Measurements from ENCODE around the gene SIL1. TPM values are rescaled to one million over a fixed set of nuclear protein-coding genes. Genes with fewer than 3 reads are reported as not detected.
"Not testable (repeated sequence)": the region's sequence is repeated elsewhere in the genome, so short reads cannot be mapped to it uniquely, and the experiment has no call there.

SIL1 gene
- total and polyA plus RNA-seq, 5 donors from 2014 or later = 9.8 to 12.3 (median 11.2) TPM

- Mint-ChIP-seq H3K9me3 (peaks cover 0 to 2% (median 0%) of the 10 kb centered on the region in 7 donors), H3K36me3 (peaks cover 7% of the 10 kb centered on the region), H3K4me1 (no peaks in the 10 kb centered on the region), H3K27me3 (no peaks in the 10 kb centered on the region), H3K27ac (no peak overlapping the region), H3K4me3 (no peak overlapping the region)
- ATAC-seq (ENCODE audit: low read depth in 2 of 2) = no peak
- Histone ChIP-seq H3K27me3 (ENCODE audit: control insufficient read depth, insufficient read depth, low read length) (no peaks in the 10 kb centered on the region), H3K9me3 (ENCODE audit: control insufficient read depth in 2 of 2, low read length in 2 of 2) (no peaks in the 10 kb centered on the region), H3K27ac (ENCODE audit: insufficient read depth, low read length, poor library complexity, severe bottlenecking) (no peak overlapping the region), H3K36me3 (ENCODE audit: control insufficient read depth, insufficient read depth, low read length) (no peaks in the 10 kb centered on the region), H3K4me1 (ENCODE audit: control insufficient read depth, insufficient read depth, low read length, poor library complexity, severe bottlenecking) (no peaks in the 10 kb centered on the region), H3K4me3 (ENCODE audit: low read depth, low read length) (no peak overlapping the region)
- no peak for DNase-seq
These were observed 136.3 kb downstream of the SIL1 start for GRCh38 chr5:139061856-139062255.

- no peak overlapping the region for H3K27ac Mint-ChIP-seq
- no peaks in the 10 kb centered on the region for H3K36me3 ChIP-seq (ENCODE audit: control insufficient read depth, insufficient read depth, low read length)
These were observed 136.9 kb downstream of the SIL1 start for GRCh38 chr5:139061274-139061673.

DNA sequence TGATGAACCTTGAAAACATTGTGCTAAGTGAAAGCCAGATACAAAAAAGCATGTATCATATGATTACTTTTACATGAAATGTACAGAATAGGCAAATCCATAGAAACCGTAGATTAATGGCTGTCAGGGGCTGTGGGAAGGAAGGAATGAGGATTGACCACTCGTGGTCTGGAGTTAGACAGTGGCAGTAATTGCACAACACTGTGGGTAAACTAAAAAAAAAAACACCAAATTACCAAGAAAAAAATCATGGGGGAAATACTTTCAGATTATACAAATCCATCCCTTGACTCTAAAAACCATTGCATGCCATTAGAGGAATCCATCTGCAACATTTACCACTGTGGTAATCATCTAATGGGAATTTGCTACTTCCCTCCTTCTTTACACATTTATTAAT, 140.0 kb downstream of the SIL1 start:
- no peaks in the 10 kb centered on the region for H3K36me3 ChIP-seq (ENCODE audit: control insufficient read depth, insufficient read depth, low read length)
- H3K27me3 ChIP-seq (ENCODE audit: control insufficient read depth, insufficient read depth, low read length) = no peaks in the 10 kb centered on the region
- ATAC-seq (ENCODE audit: low read depth in 2 of 2) = no peak
- Mint-ChIP-seq H3K4me1 (no peaks in the 10 kb centered on the region), H3K27ac (no peak overlapping the region), H3K27me3 (no peaks in the 10 kb centered on the region), H3K4me3 (no peak overlapping the region), H3K9me3 (peaks cover 0 to 2% (median 0%) of the 10 kb centered on the region in 7 donors), H3K36me3 (peaks cover 5% of the 10 kb centered on the region)
- H3K4me1 ChIP-seq (ENCODE audit: control insufficient read depth, insufficient read depth, low read length, poor library complexity, severe bottlenecking) = no peaks in the 10 kb centered on the region
- H3K27ac ChIP-seq (ENCODE audit: insufficient read depth, low read length, poor library complexity, severe bottlenecking) = no peak overlapping the region
- H3K4me3 ChIP-seq (ENCODE audit: low read depth, low read length) = no peak overlapping the region
- no peak for DNase-seq
- no peaks in the 10 kb centered on the region for H3K9me3 ChIP-seq (ENCODE audit: control insufficient read depth in 2 of 2, low read length in 2 of 2)

More at GRCh38 chr5:139061274-139061673, 136.9 kb downstream of the SIL1 start:
- Histone ChIP-seq H3K4me1 (ENCODE audit: control insufficient read depth, insufficient read depth, low read length, poor library complexity, severe bottlenecking) (no peaks in the 10 kb centered on the region), H3K9me3 (ENCODE audit: control insufficient read depth in 2 of 2, low read length in 2 of 2) (no peaks in the 10 kb centered on the region), H3K27ac (ENCODE audit: insufficient read depth, low read length, poor library complexity, severe bottlenecking) (no peak overlapping the region), H3K27me3 (ENCODE audit: control insufficient read depth, insufficient read depth, low read length) (no peaks in the 10 kb centered on the region), H3K4me3 (ENCODE audit: low read depth, low read length) (no peak overlapping the region)
- H3K9me3 Mint-ChIP-seq = peaks cover 0 to 2% (median 0%) of the 10 kb centered on the region in 7 donors
- peaks cover 5% of the 10 kb centered on the region for H3K36me3 Mint-ChIP-seq
- H3K27me3 Mint-ChIP-seq = no peaks in the 10 kb centered on the region
- H3K4me3 Mint-ChIP-seq = no peak overlapping the region
- H3K4me1 Mint-ChIP-seq = no peaks in the 10 kb centered on the region
- ATAC-seq (ENCODE audit: low read depth in 2 of 2) = no peak
- DNase-seq = no peak

DNA sequence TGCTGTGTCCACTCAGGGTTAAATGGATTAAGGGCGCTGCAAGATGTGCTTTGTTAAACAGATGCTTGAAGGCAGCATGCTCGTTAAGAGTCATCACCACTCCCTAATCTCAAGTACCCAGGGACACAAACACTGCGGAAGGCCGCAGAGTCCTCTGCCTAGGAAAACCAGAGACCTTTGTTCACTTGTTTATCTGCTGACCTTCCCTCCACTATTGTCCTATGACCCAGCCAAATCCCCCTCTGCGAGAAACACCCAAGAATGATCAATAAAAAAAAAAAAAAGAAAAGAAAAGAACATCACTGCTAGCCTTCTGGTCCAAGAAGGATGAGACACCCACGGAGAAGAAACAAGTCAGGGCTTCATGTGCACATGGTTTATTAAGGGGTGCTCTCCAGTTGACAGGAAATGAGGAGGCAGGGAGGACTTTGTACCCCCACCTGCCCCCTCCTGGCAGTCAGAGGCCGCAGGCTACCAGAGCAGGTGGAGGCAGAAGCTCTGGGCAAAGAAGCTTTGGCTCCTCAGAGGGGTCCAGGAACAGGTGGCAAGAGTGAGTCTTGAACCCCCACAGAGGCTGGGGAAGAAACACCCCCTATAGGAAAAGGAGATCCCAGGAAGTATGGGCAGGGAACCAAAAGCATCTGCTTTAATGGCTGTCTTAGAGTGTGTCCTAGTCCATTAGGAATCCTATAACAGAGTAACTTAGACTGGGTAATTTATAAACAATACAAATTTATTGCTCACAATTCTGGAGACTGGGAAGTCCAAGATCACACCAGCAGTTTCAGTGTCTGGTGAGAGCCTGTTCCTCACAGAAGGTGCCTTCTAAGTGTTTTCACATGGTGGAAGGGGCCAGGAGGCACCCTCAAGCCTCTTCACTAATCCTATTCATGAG, 140.9 kb downstream of the SIL1 start:
- not testable (repeated sequence) for H3K4me3 ChIP-seq (ENCODE audit: low read depth, low read length); H3K36me3 Mint-ChIP-seq; H3K9me3 Mint-ChIP-seq; H3K27ac ChIP-seq (ENCODE audit: insufficient read depth, low read length, poor library complexity, severe bottlenecking); H3K27me3 Mint-ChIP-seq; ATAC-seq (ENCODE audit: low read depth in 2 of 2); DNase-seq; H3K27me3 ChIP-seq (ENCODE audit: control insufficient read depth, insufficient read depth, low read length); H3K4me1 ChIP-seq (ENCODE audit: control insufficient read depth, insufficient read depth, low read length, poor library complexity, severe bottlenecking); H3K9me3 ChIP-seq (ENCODE audit: control insufficient read depth in 2 of 2, low read length in 2 of 2); H3K4me3 Mint-ChIP-seq; H3K36me3 ChIP-seq (ENCODE audit: control insufficient read depth, insufficient read depth, low read length); H3K27ac Mint-ChIP-seq; H3K4me1 Mint-ChIP-seq

DNA sequence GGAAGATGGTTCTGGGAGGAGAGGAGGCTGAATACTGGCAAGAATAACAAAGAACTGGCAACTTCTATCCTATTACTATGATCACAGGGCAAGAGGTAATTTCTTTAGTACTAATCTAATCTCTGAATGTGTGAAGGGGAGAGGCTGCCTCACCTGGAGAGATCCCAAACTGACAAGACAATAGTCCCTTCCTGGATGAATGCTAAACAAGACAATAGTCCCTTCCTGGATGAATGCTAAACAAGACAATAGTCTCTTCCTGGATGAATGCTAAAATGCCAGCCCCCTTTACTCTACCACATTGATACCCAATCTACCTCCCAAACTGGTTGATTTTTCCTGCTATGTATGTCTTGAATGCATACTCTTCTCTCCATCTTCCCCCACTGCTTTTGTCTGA, 145.2 kb downstream of the SIL1 start:
- DNase-seq (no peak), ATAC-seq (ENCODE audit: low read depth in 2 of 2) (no peak)
- Histone ChIP-seq H3K36me3 (ENCODE audit: control insufficient read depth, insufficient read depth, low read length) (no peaks in the 10 kb centered on the region), H3K9me3 (ENCODE audit: control insufficient read depth in 2 of 2, low read length in 2 of 2) (no peaks in the 10 kb centered on the region), H3K4me1 (ENCODE audit: control insufficient read depth, insufficient read depth, low read length, poor library complexity, severe bottlenecking) (no peaks in the 10 kb centered on the region), H3K4me3 (ENCODE audit: low read depth, low read length) (no peak overlapping the region), H3K27me3 (ENCODE audit: control insufficient read depth, insufficient read depth, low read length) (no peaks in the 10 kb centered on the region), H3K27ac (ENCODE audit: insufficient read depth, low read length, poor library complexity, severe bottlenecking) (no peak overlapping the region)
- Mint-ChIP-seq H3K27me3 (no peaks in the 10 kb centered on the region), H3K4me1 (no peaks in the 10 kb centered on the region), H3K4me3 (no peak overlapping the region), H3K27ac (no peak overlapping the region), H3K9me3 (no peaks in the 10 kb centered on the region), H3K36me3 (peaks cover 17% of the 10 kb centered on the region)

DNA sequence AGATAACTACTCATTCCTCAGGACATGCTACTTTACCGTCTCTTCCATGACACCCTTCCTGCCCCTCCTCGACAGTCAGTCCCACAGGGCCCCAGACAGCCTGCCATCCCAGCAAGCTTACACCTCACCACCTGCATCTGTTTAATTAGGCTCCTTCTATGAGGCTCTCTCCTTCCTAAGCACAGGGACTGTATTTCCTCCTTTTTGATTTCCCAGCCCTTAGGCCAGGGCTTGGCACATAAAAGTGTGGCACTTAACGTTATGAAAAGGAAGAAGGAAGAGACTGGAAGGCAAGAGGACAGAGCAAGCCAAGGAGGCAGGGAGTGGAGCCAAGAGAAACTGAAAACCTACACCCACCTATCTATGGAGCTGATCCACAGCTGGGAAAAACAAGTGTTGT, 146.8 kb downstream of the SIL1 start:
- Mint-ChIP-seq H3K36me3 (peaks cover 22% of the 10 kb centered on the region), H3K27me3 (no peaks in the 10 kb centered on the region), H3K9me3 (peaks cover 0 to 2% (median 0%) of the 10 kb centered on the region in 7 donors), H3K4me1 (no peaks in the 10 kb centered on the region), H3K27ac (no peak overlapping the region), H3K4me3 (no peak overlapping the region)
- H3K36me3 ChIP-seq (ENCODE audit: control insufficient read depth, insufficient read depth, low read length) = no peaks in the 10 kb centered on the region
- H3K27me3 ChIP-seq (ENCODE audit: control insufficient read depth, insufficient read depth, low read length) = no peaks in the 10 kb centered on the region
- H3K27ac ChIP-seq (ENCODE audit: insufficient read depth, low read length, poor library complexity, severe bottlenecking) = no peak overlapping the region
- no peak overlapping the region for H3K4me3 ChIP-seq (ENCODE audit: low read depth, low read length)
- ATAC-seq (ENCODE audit: low read depth in 2 of 2) (no peak), DNase-seq (no peak)
- no peaks in the 10 kb centered on the region for H3K9me3 ChIP-seq (ENCODE audit: control insufficient read depth in 2 of 2, low read length in 2 of 2)
- H3K4me1 ChIP-seq (ENCODE audit: control insufficient read depth, insufficient read depth, low read length, poor library complexity, severe bottlenecking) = no peaks in the 10 kb centered on the region

DNA sequence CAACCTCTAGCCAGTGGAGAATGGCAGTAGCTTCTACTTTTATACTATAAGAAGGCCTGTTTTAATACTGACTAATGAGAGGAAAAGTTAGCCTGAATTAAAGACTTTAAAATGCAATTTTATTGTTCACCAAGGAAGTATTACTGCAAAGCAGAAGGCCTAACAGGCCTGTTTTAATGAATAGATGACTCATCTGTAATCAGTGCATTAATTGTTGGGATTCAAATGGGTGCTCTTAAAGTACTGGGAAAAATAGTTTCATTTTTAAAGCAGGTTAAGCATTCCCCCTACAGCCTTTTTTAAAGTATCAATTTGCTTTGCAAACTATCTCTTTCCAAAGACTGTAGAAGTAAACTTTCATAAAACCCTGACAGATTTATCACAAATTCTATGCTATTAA, 147.7 kb downstream of the SIL1 start:
- no peaks in the 10 kb centered on the region for H3K27me3 ChIP-seq (ENCODE audit: control insufficient read depth, insufficient read depth, low read length)
- ATAC-seq (ENCODE audit: low read depth in 2 of 2) (no peak), DNase-seq (no peak)
- no peaks in the 10 kb centered on the region for H3K9me3 ChIP-seq (ENCODE audit: control insufficient read depth in 2 of 2, low read length in 2 of 2)
- no peaks in the 10 kb centered on the region for H3K4me1 ChIP-seq (ENCODE audit: control insufficient read depth, insufficient read depth, low read length, poor library complexity, severe bottlenecking)
- H3K27me3 Mint-ChIP-seq = no peaks in the 10 kb centered on the region
- H3K4me3 Mint-ChIP-seq = no peak overlapping the region
- peaks cover 0 to 2% (median 0%) of the 10 kb centered on the region in 7 donors for H3K9me3 Mint-ChIP-seq
- H3K27ac Mint-ChIP-seq = no peak overlapping the region
- no peak overlapping the region for H3K4me3 ChIP-seq (ENCODE audit: low read depth, low read length)
- no peak overlapping the region for H3K27ac ChIP-seq (ENCODE audit: insufficient read depth, low read length, poor library complexity, severe bottlenecking)
- no peaks in the 10 kb centered on the region for H3K36me3 ChIP-seq (ENCODE audit: control insufficient read depth, insufficient read depth, low read length)
- H3K36me3 Mint-ChIP-seq = peaks cover 22% of the 10 kb centered on the region
- H3K4me1 Mint-ChIP-seq = no peaks in the 10 kb centered on the region

DNA sequence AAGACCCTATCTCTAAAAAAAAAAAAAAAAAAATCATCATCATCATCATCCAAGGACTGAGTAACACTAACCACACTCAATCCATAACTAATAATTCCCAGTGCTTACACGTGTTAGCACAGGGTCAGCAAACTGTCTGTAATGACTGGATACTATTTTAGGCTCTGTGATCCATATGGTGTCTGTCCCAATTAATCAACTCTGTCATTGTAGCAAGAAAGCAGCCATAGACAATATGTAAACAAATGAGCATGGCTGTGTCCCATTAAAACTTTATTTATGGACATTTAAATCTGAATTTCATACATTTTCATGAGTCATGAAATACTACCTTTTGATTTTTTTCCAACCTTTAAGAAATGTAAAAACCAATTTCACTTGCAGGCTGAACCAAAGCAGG, 148.4 kb downstream of the SIL1 start:
- no peak overlapping the region for H3K27ac Mint-ChIP-seq
- H3K4me1 Mint-ChIP-seq = no peaks in the 10 kb centered on the region
- no peaks in the 10 kb centered on the region for H3K4me1 ChIP-seq (ENCODE audit: control insufficient read depth, insufficient read depth, low read length, poor library complexity, severe bottlenecking)
- peaks cover 0 to 2% (median 0%) of the 10 kb centered on the region in 7 donors for H3K9me3 Mint-ChIP-seq
- no peaks in the 10 kb centered on the region for H3K9me3 ChIP-seq (ENCODE audit: control insufficient read depth in 2 of 2, low read length in 2 of 2)
- H3K27me3 ChIP-seq (ENCODE audit: control insufficient read depth, insufficient read depth, low read length) = no peaks in the 10 kb centered on the region
- H3K4me3 Mint-ChIP-seq = no peak overlapping the region
- H3K4me3 ChIP-seq (ENCODE audit: low read depth, low read length) = no peak overlapping the region
- no peaks in the 10 kb centered on the region for H3K36me3 ChIP-seq (ENCODE audit: control insufficient read depth, insufficient read depth, low read length)
- H3K27me3 Mint-ChIP-seq = no peaks in the 10 kb centered on the region
- DNase-seq (no peak), ATAC-seq (ENCODE audit: low read depth in 2 of 2) (no peak)
- no peak overlapping the region for H3K27ac ChIP-seq (ENCODE audit: insufficient read depth, low read length, poor library complexity, severe bottlenecking)
- peaks cover 22% of the 10 kb centered on the region for H3K36me3 Mint-ChIP-seq

All from CD4-positive, CD25-positive, alpha-beta regulatory T cell (primary cell).